CD4-positive, CD25-positive, alpha-beta regulatory T cell (primary cell): ENCODE data around the gene SHROOM3. TPM values are rescaled to one million over a fixed set of nuclear protein-coding genes. Genes with fewer than 3 reads are reported as not detected.
A peak's percentile ranks its signal among the peaks of the same experiment; 100 is the strongest.

Source experiments
- ATAC-seq, 2 donors: fragments of 150-1000 bp; cut with Tn5 transposase; one replicate each; pipeline ENCODE4 v1.10.0; 2021; ENCODE audit warnings: low read depth in 2 of 2, moderate number of reproducible peaks in 2 of 2, moderate library complexity in 1 of 2
- DNase-seq, 3 donors: peaks; one replicate each; pipeline versions ENCODE4 v3.0.0 to v3.0.0-alpha.2; 2012 to 2022; ENCODE audit warnings: mixed read lengths in 1 of 3
- H3K27ac ChIP-seq: one replicate; pipeline ENCODE4 v1.7.0; 2013; ENCODE audit warnings: mild to moderate bottlenecking, low read length; ENCODE audit not compliant: insufficient read depth, poor library complexity, severe bottlenecking
- H3K27me3 ChIP-seq: one replicate; pipeline ENCODE4 v1.7.0; 2013; ENCODE audit warnings: low read length; ENCODE audit not compliant: control insufficient read depth, insufficient read depth
- H3K36me3 ChIP-seq: one replicate; pipeline ENCODE4 v1.7.0; 2013; ENCODE audit warnings: mild to moderate bottlenecking, low read length, moderate library complexity; ENCODE audit not compliant: control insufficient read depth, insufficient read depth
- H3K4me1 ChIP-seq: 2 replicates; pipeline ENCODE4 v1.7.0; 2013; ENCODE audit warnings: mild to moderate bottlenecking, low read length; ENCODE audit not compliant: insufficient read depth, control insufficient read depth, poor library complexity, severe bottlenecking
- H3K4me3 ChIP-seq: one replicate; pipeline ENCODE4 v1.7.0; 2013; ENCODE audit warnings: low read depth, mild to moderate bottlenecking, low read length, moderate library complexity
- H3K9me3 ChIP-seq, 2 experiments: 1 replicate in 1 of 2; 2 replicates in 1 of 2; pipeline ENCODE4 v1.7.0; 2013; ENCODE audit warnings: low read length in 2 of 2, mild to moderate bottlenecking in 1 of 2, moderate library complexity in 1 of 2; ENCODE audit not compliant: control insufficient read depth in 2 of 2
- H3K27ac Mint-ChIP-seq, 3 donors: one replicate each; pipeline ENCODE4 v1.8.0; 2020 to 2022; ENCODE audit warnings: mild to moderate bottlenecking in 3 of 3, mixed read lengths in 3 of 3, moderate library complexity in 2 of 3
- H3K27me3 Mint-ChIP-seq: one replicate; pipeline ENCODE4 v1.8.0; 2022; ENCODE audit warnings: mild to moderate bottlenecking, mixed read lengths
- H3K36me3 Mint-ChIP-seq: one replicate; pipeline ENCODE4 v1.8.0; 2020; ENCODE audit warnings: mixed read lengths
- H3K4me1 Mint-ChIP-seq, 4 donors: one replicate each; pipeline ENCODE4 v1.8.0; 2020 to 2022; ENCODE audit warnings: mixed read lengths in 4 of 4, mild to moderate bottlenecking in 1 of 4
- H3K4me3 Mint-ChIP-seq, 4 donors: one replicate each; pipeline ENCODE4 v1.8.0; 2020 to 2022; ENCODE audit warnings: mild to moderate bottlenecking in 4 of 4, mixed read lengths in 4 of 4, moderate library complexity in 3 of 4
- H3K9me3 Mint-ChIP-seq, 7 donors: one replicate each; pipeline ENCODE4 v1.8.0; 2020 to 2022; ENCODE audit warnings: mixed read lengths in 7 of 7, mild to moderate bottlenecking in 3 of 7, moderate library complexity in 2 of 7
- polyA plus RNA-seq, 4 donors: library from polyadenylated mRNA; unstranded; fragments of 300-500 nt; fragmentation: Illumina TruSeq; gene quantifications; one replicate each; pipeline ENCODE4 v1.2.3, GENCODE V29; 2021
- total RNA-seq: library from RNA; stranded (reverse); gene quantifications from one replicate; pipeline ENCODE4 v1.2.3, GENCODE V29; 2022

Gene SHROOM3
- total and polyA plus RNA-seq, 5 donors from 2014 or later, result not detected

- peaks cover 20% of the 10 kb centered on the region for H3K27me3 Mint-ChIP-seq
- H3K27ac Mint-ChIP-seq, result no peak overlapping the region
- H3K9me3 Mint-ChIP-seq, result peaks cover 0 to 3% (median 0%) of the 10 kb centered on the region in 7 donors
- DNase-seq (no peak), ATAC-seq (no peak)
- Histone ChIP-seq H3K4me1 (no peaks in the 10 kb centered on the region), H3K36me3 (no peaks in the 10 kb centered on the region), H3K9me3 (no peaks in the 10 kb centered on the region), H3K27ac (no peak overlapping the region), H3K4me3 (no peak overlapping the region), H3K27me3 (peaks cover 9% of the 10 kb centered on the region)
- H3K4me3 Mint-ChIP-seq, result no peak overlapping the region
- no peaks in the 10 kb centered on the region for H3K36me3 Mint-ChIP-seq
- H3K4me1 Mint-ChIP-seq, result no peaks in the 10 kb centered on the region
Measured at GRCh38 chr4:76703123-76703490, 268.1 kb downstream of the SHROOM3 start.

- H3K4me3 Mint-ChIP-seq, result no peak overlapping the region
- no peaks in the 10 kb centered on the region for H3K4me1 ChIP-seq
- no peak overlapping the region for H3K4me3 ChIP-seq
- H3K27ac ChIP-seq, result no peak overlapping the region
- H3K36me3 Mint-ChIP-seq, result no peaks in the 10 kb centered on the region
- H3K36me3 ChIP-seq, result no peaks in the 10 kb centered on the region
- peaks cover 0 to 3% (median 0%) of the 10 kb centered on the region in 7 donors for H3K9me3 Mint-ChIP-seq
- no peaks in the 10 kb centered on the region for H3K4me1 Mint-ChIP-seq
- peaks cover 9% of the 10 kb centered on the region for H3K27me3 ChIP-seq
- no peak overlapping the region for H3K27ac Mint-ChIP-seq
- ATAC-seq (no peak), DNase-seq (no peak)
- no peaks in the 10 kb centered on the region for H3K9me3 ChIP-seq
- H3K27me3 Mint-ChIP-seq, result peaks cover 20% of the 10 kb centered on the region
Measured at GRCh38 chr4:76703676-76704075, 268.6 kb downstream of the SHROOM3 start.

GRCh38 chr4:76704133-76704881 is 269.3 kb downstream of the SHROOM3 start:
- no peaks in the 10 kb centered on the region for H3K9me3 ChIP-seq
- H3K4me3 Mint-ChIP-seq, result no peak overlapping the region
- H3K36me3 ChIP-seq, result no peaks in the 10 kb centered on the region
- H3K4me1 Mint-ChIP-seq, result no peaks in the 10 kb centered on the region
- no peaks in the 10 kb centered on the region for H3K4me1 ChIP-seq
- peak overlapping the region in 1 of 3 donors; percentile 29 for H3K27ac Mint-ChIP-seq
- H3K27me3 Mint-ChIP-seq, result peaks cover 20% of the 10 kb centered on the region
- DNase-seq (no peak), ATAC-seq (no peak)
- no peak overlapping the region for H3K27ac ChIP-seq
- peaks cover 0 to 3% (median 0%) of the 10 kb centered on the region in 7 donors for H3K9me3 Mint-ChIP-seq
- H3K27me3 ChIP-seq, result peaks cover 9% of the 10 kb centered on the region
- H3K36me3 Mint-ChIP-seq, result no peaks in the 10 kb centered on the region
- no peak overlapping the region for H3K4me3 ChIP-seq

- Histone ChIP-seq H3K36me3 (no peaks in the 10 kb centered on the region), H3K9me3 (no peaks in the 10 kb centered on the region), H3K27ac (no peak overlapping the region), H3K27me3 (peaks cover 9% of the 10 kb centered on the region), H3K4me1 (no peaks in the 10 kb centered on the region), H3K4me3 (no peak overlapping the region)
- Mint-ChIP-seq H3K36me3 (no peaks in the 10 kb centered on the region), H3K27ac (no peak overlapping the region), H3K9me3 (peaks cover 0 to 3% (median 0%) of the 10 kb centered on the region in 7 donors), H3K4me3 (no peak overlapping the region), H3K4me1 (no peaks in the 10 kb centered on the region), H3K27me3 (peaks cover 23% of the 10 kb centered on the region)
- DNase-seq, result no peak
- ATAC-seq, result no peak
Measured at GRCh38 chr4:76705472-76705871, 270.4 kb downstream of the SHROOM3 start.

GRCh38 chr4:76706581-76706980 is 271.6 kb downstream of the SHROOM3 start:
- no peaks in the 10 kb centered on the region for H3K36me3 Mint-ChIP-seq
- Histone ChIP-seq H3K27me3 (peaks cover 6% of the 10 kb centered on the region), H3K36me3 (no peaks in the 10 kb centered on the region), H3K9me3 (no peaks in the 10 kb centered on the region), H3K4me3 (no peak overlapping the region), H3K4me1 (no peaks in the 10 kb centered on the region), H3K27ac (no peak overlapping the region)
- ATAC-seq (no peak), DNase-seq (no peak)
- no peak overlapping the region for H3K27ac Mint-ChIP-seq
- H3K9me3 Mint-ChIP-seq, result peaks cover 0 to 3% (median 0%) of the 10 kb centered on the region in 7 donors
- H3K27me3 Mint-ChIP-seq, result peaks cover 19% of the 10 kb centered on the region
- no peaks in the 10 kb centered on the region for H3K4me1 Mint-ChIP-seq
- no peak overlapping the region for H3K4me3 Mint-ChIP-seq

- no peaks in the 10 kb centered on the region for H3K9me3 ChIP-seq
- H3K27me3 ChIP-seq, result no peaks in the 10 kb centered on the region
- ATAC-seq (no peak), DNase-seq (no peak)
- no peak overlapping the region for H3K4me3 ChIP-seq
- Mint-ChIP-seq H3K9me3 (peaks cover 0 to 2% (median 0%) of the 10 kb centered on the region in 7 donors), H3K36me3 (no peaks in the 10 kb centered on the region), H3K27ac (no peak overlapping the region), H3K4me3 (no peak overlapping the region), H3K4me1 (peaks cover 0 to 1% (median 0%) of the 10 kb centered on the region in 4 donors), H3K27me3 (peaks cover 11% of the 10 kb centered on the region)
- H3K27ac ChIP-seq, result no peak overlapping the region
- no peaks in the 10 kb centered on the region for H3K4me1 ChIP-seq
- no peaks in the 10 kb centered on the region for H3K36me3 ChIP-seq
Measured at GRCh38 chr4:76708971-76709771, 274.1 kb downstream of the SHROOM3 start.

- Histone ChIP-seq H3K27ac (no peak overlapping the region), H3K4me3 (no peak overlapping the region), H3K4me1 (no peaks in the 10 kb centered on the region), H3K9me3 (no peaks in the 10 kb centered on the region), H3K27me3 (no peaks in the 10 kb centered on the region), H3K36me3 (no peaks in the 10 kb centered on the region)
- no peak for DNase-seq
- Mint-ChIP-seq H3K27ac (no peak overlapping the region), H3K36me3 (no peaks in the 10 kb centered on the region), H3K27me3 (peaks cover 6% of the 10 kb centered on the region), H3K4me3 (no peak overlapping the region), H3K4me1 (peaks cover 0 to 2% (median 0%) of the 10 kb centered on the region in 4 donors), H3K9me3 (no peaks in the 10 kb centered on the region)
- no peak for ATAC-seq
Measured at GRCh38 chr4:76709772-76710090, 274.7 kb downstream of the SHROOM3 start.
